NOMO-1 (cell line): ENCODE measurements around the gene BAIAP3.

ENCODE experiments used
- DNase-seq, 2 experiments: peaks; one replicate each; lab custom pipeline; 2025; ENCODE audit not compliant: unreplicated experiment in 2 of 2; lab: John Stamatoyannopoulos, UW

The BAIAP3 gene

DNA sequence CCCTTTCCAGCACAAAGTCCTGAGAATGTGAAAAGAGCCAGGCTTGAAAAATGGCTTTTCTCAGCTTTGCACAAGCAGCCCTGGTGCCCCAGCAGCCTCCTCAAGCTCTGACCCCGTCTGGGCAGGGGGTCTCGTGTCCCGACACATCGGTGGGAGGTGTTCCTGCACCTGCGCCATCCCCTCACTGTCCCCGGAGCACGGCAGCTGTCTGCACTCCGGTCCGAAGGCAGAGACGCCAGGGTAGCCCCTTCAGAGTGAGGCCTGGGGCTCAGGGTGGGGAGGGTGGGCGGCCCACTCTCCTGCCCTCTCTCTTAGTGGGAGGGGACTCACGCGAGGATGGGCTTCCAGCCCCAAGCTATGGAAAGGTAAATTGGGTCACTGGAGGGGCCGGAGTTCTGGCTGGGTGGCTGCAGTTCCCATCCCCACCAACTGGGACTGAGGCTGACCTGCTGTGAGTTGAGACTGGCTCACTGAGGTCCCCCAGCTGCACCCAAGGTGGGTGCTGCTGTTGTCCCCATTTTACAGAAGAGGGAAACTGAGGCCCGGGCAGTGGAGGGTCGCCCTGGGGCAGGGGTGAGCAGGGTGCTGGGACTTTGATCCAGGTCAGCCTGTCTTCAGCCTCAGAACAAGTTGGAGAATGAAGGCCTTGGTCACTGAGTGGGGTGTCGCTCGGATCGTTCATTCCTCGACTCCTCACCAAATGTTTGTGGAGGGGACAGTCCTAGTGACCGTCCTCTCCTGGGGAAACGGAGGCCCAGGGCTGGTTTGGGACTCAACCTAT lies 2.3 kb upstream of the BAIAP3 start:
- DNase-seq: no peak

GRCh38 chr16:1331712-1332617 lies 1.5 kb upstream of the BAIAP3 start:
- DNase-seq: peak in 1 of 2 experiments; percentile 53

GRCh38 chr16:1332618-1333148 lies 762 bp upstream of the BAIAP3 start:
- no peak for DNase-seq

GRCh38 chr16:1333854-1334700 lies 632 bp downstream of the BAIAP3 start:
- DNase-seq: no peak

GRCh38 chr16:1334739-1335138 lies 1.3 kb downstream of the BAIAP3 start:
- no peak for DNase-seq

GRCh38 chr16:1335211-1335971 lies 1.9 kb downstream of the BAIAP3 start:
- DNase-seq: no peak

DNA sequence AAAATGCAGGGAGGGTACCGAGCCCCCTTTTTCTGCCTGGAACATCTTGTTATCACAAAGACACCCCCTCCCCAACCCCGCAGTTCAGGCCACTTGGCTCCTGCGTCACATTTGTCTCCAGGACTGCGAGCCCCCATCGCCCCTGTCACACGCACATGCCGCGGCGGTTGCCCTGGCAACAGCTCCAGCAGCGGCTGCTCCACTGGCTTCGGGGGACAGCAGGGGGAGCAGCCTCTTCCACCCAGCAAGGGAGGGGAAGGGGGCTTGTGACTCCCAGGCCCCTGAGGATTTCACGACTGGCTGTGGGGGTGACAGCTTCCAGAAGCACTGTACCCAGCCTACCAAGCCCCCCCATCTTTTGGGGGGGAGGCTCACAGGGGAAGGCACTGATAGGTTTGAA lies 2.6 kb downstream of the BAIAP3 start:
- DNase-seq: no peak

DNA sequence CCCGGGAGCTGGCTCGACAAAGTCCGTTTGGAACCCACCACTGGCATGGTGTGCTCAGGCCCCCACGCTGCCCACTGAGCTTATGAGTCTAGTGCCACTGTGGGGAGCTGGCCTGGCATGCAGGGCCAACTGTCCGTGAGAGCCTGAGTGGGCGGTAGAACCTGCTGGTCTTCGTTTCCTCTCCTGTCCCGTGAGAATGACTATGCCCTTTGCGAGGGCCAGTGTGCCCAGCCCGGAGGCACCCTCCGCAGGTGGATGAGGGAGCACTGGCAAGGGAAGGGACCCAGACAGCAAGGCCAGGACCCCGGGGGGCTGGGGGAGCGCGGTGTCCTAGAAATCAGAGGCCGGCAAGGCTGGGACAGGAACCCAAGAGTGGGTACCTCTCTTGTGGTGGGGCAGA lies 3.2 kb downstream of the BAIAP3 start:
- no peak for DNase-seq

- DNase-seq: no peak
Observed at GRCh38 chr16:1337486-1337885, 4.0 kb downstream of the BAIAP3 start.

DNA sequence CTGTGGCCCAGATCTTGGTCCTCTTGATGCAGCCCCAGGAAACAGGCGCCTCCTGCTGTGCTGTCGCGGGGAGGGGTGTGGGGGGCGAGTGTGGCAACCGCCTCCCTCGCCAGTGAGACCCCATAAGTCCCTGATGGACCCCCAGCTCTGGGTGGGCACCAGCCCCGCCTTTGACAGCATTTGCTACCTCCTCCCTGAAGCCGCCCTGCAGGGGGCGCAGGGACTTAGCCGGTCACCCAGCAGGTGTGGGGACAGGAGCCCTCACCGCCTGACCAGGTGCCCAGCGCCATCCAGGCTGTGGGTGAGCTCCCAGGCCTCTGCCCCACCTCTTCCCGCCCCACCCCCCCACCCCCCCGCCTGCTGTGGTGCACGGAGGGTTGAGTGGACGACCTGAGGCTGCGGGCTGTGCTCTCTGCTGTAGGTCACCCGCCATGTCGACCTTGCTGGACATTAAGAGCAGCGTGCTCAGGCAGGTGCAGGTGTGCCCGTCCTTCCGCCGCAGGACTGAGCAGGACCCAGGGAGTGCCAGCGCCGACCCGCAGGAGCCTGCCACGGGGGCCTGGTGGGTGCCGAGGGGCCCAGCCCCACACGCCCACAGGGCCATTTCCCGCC lies 4.8 kb downstream of the BAIAP3 start:
- no peak for DNase-seq

- DNase-seq: no peak
Observed at GRCh38 chr16:1338855-1339675, 5.6 kb downstream of the BAIAP3 start.

DNA sequence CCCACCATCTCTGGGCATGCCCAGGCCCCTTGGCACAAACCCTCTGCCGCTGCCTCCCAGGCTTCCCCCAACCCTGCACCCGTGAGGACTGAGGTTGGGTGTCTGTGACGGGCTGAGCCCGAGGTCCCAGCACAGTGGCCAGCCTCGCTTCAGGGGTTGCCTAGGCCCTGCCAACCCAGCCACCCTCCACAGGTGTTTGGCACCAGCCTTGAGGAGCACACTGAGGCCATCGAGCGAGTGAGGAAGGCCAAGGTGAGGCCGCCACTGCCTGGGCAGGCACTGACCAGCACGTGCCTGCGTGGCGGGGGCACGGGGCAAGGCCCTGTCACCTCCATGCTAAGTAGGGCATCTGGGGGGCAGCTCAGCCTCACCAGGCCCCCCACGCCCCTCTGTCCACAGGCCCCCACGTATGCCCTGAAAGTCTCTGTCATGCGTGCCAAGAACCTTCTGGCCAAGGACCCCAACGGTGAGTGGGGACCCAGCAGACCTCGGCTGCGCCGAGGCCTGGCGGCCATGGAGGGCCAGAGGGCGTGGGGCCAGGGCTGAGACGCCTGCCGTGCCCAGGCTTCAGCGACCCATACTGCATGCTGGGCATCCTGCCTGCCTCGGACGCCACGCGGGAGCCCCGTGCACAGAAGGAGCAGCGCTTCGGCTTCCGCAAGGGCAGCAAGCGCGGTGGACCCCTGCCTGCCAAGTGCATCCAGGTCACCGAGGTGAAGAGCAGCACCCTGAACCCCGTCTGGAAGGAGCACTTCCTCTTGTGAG lies 7.5 kb downstream of the BAIAP3 start:
- DNase-seq: no peak

DNA sequence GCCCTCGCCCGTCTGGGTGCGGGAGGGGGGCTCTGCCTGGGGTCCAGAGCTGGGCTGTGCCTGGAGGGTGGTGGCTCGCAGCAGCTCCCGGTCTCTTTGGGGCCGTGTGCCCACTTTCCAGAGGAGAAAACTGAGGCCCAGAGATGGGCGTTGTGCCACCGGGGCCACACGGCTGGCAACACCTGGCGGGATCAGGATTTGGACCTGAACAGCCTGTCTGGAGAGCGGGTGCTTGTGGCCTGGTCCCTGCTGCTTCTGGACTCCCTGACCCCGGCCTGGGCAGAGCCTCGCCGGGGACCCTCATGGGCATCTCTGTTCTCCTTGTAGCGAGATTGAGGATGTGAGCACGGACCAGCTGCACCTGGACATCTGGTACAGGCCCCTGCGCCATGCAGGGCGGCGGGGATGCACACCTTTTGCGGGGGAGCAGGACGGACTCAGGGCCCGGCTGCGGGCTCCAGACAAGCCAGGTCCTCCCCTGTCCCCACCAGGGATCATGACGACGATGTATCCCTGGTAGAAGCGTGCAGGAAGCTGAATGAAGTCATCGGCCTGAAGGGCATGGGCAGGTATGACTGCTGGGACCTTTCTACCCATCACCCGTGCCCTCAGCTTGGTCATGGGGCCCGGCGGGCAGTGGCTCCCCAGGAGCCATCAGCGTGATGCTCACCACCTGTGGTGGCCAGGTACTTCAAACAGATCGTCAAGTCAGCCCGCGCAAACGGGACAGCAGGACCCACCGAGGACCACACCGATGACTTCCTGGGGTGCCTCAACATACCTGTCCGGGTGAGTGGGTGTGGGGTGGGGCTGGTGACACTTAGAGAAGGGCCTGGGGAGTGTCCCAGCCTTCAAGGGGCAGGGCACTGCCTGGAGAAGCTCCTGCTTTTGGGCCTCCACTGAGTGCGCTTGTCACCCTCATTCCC lies 8.3 kb downstream of the BAIAP3 start:
- DNase-seq: no peak

DNA sequence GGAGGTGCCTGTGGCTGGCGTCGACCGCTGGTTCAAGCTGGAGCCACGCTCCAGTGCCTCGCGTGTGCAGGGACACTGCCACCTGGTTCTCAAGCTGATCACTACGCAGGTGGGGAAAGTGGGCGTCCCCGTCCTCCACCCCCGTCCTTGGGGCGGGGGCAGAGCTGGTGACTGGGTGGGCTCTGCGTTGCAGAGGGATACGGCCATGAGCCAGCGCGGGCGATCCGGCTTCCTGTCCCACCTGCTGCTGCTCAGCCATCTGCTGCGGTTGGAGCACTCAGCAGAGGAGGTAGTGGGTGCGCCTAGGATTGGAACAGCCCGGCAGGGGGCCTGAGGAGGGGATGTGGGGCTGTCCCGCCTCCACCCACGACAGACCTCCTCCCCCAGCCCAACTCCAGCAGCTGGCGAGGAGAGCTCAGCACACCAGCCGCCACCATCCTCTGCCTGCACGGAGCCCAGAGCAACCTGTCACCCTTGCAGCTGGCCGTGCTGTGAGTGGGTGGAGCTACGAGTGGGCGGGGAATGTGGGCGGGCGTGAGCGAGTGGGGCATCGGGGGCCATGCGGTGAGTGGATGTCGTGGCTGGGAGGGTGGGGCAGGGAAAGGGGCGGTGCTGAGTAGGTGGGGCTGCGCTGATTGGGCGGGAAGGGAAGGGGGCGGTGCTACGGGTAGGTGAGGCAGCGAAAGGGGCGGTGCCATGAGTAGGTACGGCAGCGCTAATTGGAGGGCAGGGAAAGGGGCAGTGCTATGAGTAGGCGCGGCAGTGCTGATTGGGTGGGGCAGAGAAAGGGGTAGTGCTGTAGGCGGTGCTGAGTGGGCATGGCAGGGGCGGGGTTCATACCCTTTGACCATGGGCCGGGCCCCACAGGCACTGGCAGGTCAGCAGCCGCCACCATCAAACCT lies 9.3 kb downstream of the BAIAP3 start:
- DNase-seq: peak; percentile 99 to 100

DNA sequence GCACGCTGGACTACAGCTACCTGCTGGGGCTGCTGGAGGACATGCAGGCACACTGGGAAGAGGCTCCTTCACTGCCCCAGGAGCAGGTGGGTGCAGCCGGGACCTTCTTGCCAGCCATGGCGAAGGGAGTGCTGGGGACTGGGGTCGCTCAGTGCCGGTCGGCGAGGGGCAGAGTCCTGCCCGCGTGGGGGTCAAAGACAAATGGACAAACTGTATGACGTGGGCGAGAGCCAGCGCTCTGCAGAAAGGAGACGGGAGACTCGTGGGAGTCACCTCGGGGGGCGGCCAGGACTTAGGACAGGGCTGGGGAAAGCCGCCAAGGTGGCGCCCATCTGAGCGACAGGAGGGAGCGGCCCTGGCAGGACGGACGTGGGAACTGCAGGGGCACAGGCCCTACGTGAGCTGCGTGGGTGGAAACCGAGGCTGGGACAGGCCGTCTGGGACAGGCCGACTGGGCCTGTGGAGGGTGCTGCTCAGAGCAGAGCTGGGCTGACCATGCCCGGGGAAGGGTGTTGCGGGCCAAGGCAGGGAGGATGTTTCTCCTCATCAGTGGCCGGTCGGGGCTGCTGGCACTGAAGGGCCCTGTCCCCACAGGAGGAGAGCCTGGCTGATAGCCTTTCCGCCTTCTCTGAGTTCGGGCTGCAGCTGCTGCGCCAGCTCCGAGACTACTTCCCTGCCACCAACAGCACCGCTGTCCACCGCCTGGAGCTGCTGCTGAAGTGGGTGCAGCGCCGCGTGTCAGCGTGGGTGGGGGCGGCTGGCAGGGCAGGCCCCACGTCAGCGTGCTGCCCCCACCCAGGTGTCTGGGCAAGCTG lies 10.2 kb downstream of the BAIAP3 start:
- DNase-seq: no peak
